Spleen (tissue), 11 donors: ENCODE measurements around the gene DLGAP5. TPM values are rescaled to one million over a fixed set of nuclear protein-coding genes. Genes with fewer than 3 reads are reported as not detected.

ENCODE experiments used
- DNase-seq: peaks from one replicate; pipeline ENCODE4 v3.0.0-alpha.2; 2020
- H3K27ac ChIP-seq, 8 donors: fragments of 200-600 bp; sonication (generic) in 7 of 8; 1 replicate in 4 of 8; 2 replicates in 4 of 8; pipeline versions ENCODE4 v1.5.0 to v1.8.0; 2016 to 2021; ENCODE audit warnings: inconsistent platforms in 4 of 8, mild to moderate bottlenecking in 4 of 8, moderate library complexity in 1 of 8
- H3K27me3 ChIP-seq, 7 donors: fragments of 200-600 bp; sonication (generic) in 6 of 7; replicated peaks in 1 of 7; 1 replicate in 4 of 7; 2 replicates in 3 of 7; pipeline versions ENCODE4 v1.5.0 to v1.8.0; 2016 to 2021; ENCODE audit warnings: inconsistent platforms in 3 of 7, mild to moderate bottlenecking in 1 of 7
- H3K36me3 ChIP-seq, 6 donors: fragments of 200-600 bp; sonication (generic) in 5 of 6; 1 replicate in 4 of 6; 2 replicates in 2 of 6; pipeline versions ENCODE4 v1.5.0 to v1.8.0; 2016 to 2021; ENCODE audit warnings: inconsistent platforms in 2 of 6
- H3K4me1 ChIP-seq, 6 donors: fragments of 200-600 bp; sonication (generic) in 5 of 6; 1 replicate in 3 of 6; 2 replicates in 3 of 6; pipeline versions ENCODE4 v1.5.0 to v1.8.0; 2016 to 2021; ENCODE audit warnings: inconsistent platforms in 3 of 6
- H3K4me3 ChIP-seq, 8 donors: fragments of 200-600 bp; sonication (generic) in 7 of 8; 1 replicate in 4 of 8; 2 replicates in 4 of 8; pipeline versions ENCODE4 v1.5.0 to v1.8.0; 2016 to 2021; ENCODE audit warnings: inconsistent platforms in 4 of 8, mild to moderate bottlenecking in 4 of 8, moderate library complexity in 2 of 8
- H3K9me3 ChIP-seq, 8 donors: fragments of 200-600 bp; sonication (generic) in 7 of 8; 1 replicate in 4 of 8; 2 replicates in 4 of 8; pipeline versions ENCODE4 v1.5.0 to v1.8.0; 2016 to 2021; ENCODE audit warnings: inconsistent platforms in 4 of 8
- CTCF ChIP-seq, 11 experiments: fragments of 200-600 bp in 7 of 11; fragments of 450-650 bp in 4 of 11; sonication (generic) in 4 of 11; IDR thresholded peaks in 8 of 11; conservative IDR thresholded peaks in 3 of 11; 1 replicate in 7 of 11; 2 replicates in 4 of 11; pipeline versions ENCODE4 v1.4.0 to v1.8.0; 2016 to 2021; ENCODE audit warnings: antibody characterized with exemption in 11 of 11, inconsistent platforms in 4 of 11, mild to moderate bottlenecking in 1 of 11
- POLR2A ChIP-seq, 3 donors: fragments of 450-650 bp; IDR thresholded peaks; one replicate each; pipeline ENCODE4 v1.5.1; 2017; ENCODE audit warnings: antibody characterized with exemption in 3 of 3, mild to moderate bottlenecking in 1 of 3
- POLR2AphosphoS5 ChIP-seq, 3 donors: sonication (generic); formaldehyde crosslinking; IDR thresholded peaks; one replicate each; pipeline ENCODE4 v1.5.1; 2017; ENCODE audit warnings: antibody characterized with exemption in 3 of 3
- WGBS, 5 donors: extraction: QIAGEN DNeasy Blood & Tissue Kit in 3 of 5; methylation state at CpG; one replicate each; pipeline versions ENCODE4 v1.1.5 to v1.1.7; 2013 to 2018; 5-methylcytosine and 5-hydroxymethylcytosine counted together
- intact Hi-C: fragments of 100-400 bp; cut with DNase I; formaldehyde crosslinking; loops from one replicate; pipeline ENCODE4 v1.15.0; 2023; ENCODE audit warnings: low total_unique reads
- polyA plus RNA-seq, 3 donors: library from polyadenylated mRNA; stranded (reverse); fragments of 200-250 nt; gene quantifications; one replicate each; pipeline ENCODE4 v1.2.1, GENCODE V29; 2013
- total RNA-seq, 7 donors: library from RNA; depleted of rRNA in 3 of 7; stranded (reverse); fragments of >200 nt in 3 of 7; fragmentation: NEBNext Ultra II Directional in 4 of 7; extraction: Animal tissue kit (Norgen Biotek cat#: 25700) in 4 of 7; gene quantifications; one replicate each; pipeline versions ENCODE4 v1.1.0 to v1.2.1, GENCODE V29; 2016 to 2021
- donor health status: healthy with polysubstance abuse.
- donor health status: DM: no; HTN: no; CAD: no; lungs with moderate emphysema.
- donor health status: DM: no; HTN: no; CAD: no.
- donor health status: Bipolar disorder and iron deficiency.
- donor health status: healthy.
- donor health status: DM: no; HTN: no; CAD: no.
- donor health status: DM: yes; HTN: yes; CAD: no.

The DLGAP5 gene
- total and polyA plus RNA-seq, 10 donors = 0.50 to 8.1 (median 2.9) TPM

GRCh38 chr14:55188686-55189295 is 2.6 kb downstream of the DLGAP5 start:
- intact Hi-C loops = no loop called here
- H3K4me1 ChIP-seq = peaks cover 3 to 33% (median 10%) of the 10 kb centered on the region in 6 donors
- DNase-seq = no peak
- H3K4me3 ChIP-seq = no peak overlapping the region
- no peak overlapping the region for H3K27ac ChIP-seq
- peaks cover 0 to 4% (median 0%) of the 10 kb centered on the region in 6 donors for H3K36me3 ChIP-seq
- no peaks in the 10 kb centered on the region for H3K9me3 ChIP-seq
- H3K27me3 ChIP-seq = no peaks in the 10 kb centered on the region
- WGBS, 5 donors = 53 to 74% (median 64%) methylated on average over 4 of the region's 4 CpGs
- no peak for TF ChIP-seq CTCF (IDR thresholded peaks at IDR 0.05 in 8 of 11, conservative IDR thresholded peaks at IDR 0.05 in 3 of 11)
- TF ChIP-seq POLR2AphosphoS5 (IDR thresholded peaks at IDR 0.05) = no peak
- TF ChIP-seq POLR2A (IDR thresholded peaks at IDR 0.05) = no peak

- Histone ChIP-seq H3K27ac (peak overlapping the region in 2 of 8 donors; percentile 4 to 17), H3K4me3 (no peak overlapping the region), H3K36me3 (peaks cover 0 to 66% (median 0%) of the 10 kb centered on the region in 6 donors), H3K4me1 (no peaks in the 10 kb centered on the region), H3K27me3 (no peaks in the 10 kb centered on the region), H3K9me3 (no peaks in the 10 kb centered on the region)
- intact Hi-C loops = no loop called here
- DNase-seq = no peak
- TF ChIP-seq CTCF (IDR thresholded peaks at IDR 0.05 in 8 of 11, conservative IDR thresholded peaks at IDR 0.05 in 3 of 11) (no peak), POLR2AphosphoS5 (IDR thresholded peaks at IDR 0.05) (no peak), POLR2A (IDR thresholded peaks at IDR 0.05) (no peak)
- 24 to 35% (median 32%) methylated on average over 4 of the region's 4 CpGs for WGBS, 5 donors
Observed at GRCh38 chr14:55180434-55180833, 11.0 kb downstream of the DLGAP5 start.

- H3K4me3 ChIP-seq = no peak overlapping the region
- intact Hi-C loops = no loop called here
- TF ChIP-seq POLR2A (IDR thresholded peaks at IDR 0.05) (no peak), CTCF (IDR thresholded peaks at IDR 0.05 in 8 of 11, conservative IDR thresholded peaks at IDR 0.05 in 3 of 11) (no peak), POLR2AphosphoS5 (IDR thresholded peaks at IDR 0.05) (no peak)
- H3K36me3 ChIP-seq = peaks cover 0 to 66% (median 0%) of the 10 kb centered on the region in 6 donors
- 76 to 90% (median 79%) methylated on average over 2 of the region's 2 CpGs for WGBS, 5 donors
- no peaks in the 10 kb centered on the region for H3K4me1 ChIP-seq
- peak overlapping the region in 1 of 8 donors; percentile 17 for H3K27ac ChIP-seq
- DNase-seq = no peak
- no peaks in the 10 kb centered on the region for H3K27me3 ChIP-seq
- no peaks in the 10 kb centered on the region for H3K9me3 ChIP-seq
Observed at GRCh38 chr14:55180006-55180405, 11.4 kb downstream of the DLGAP5 start.

GRCh38 chr14:55170526-55170925 is 20.9 kb downstream of the DLGAP5 start:
- intact Hi-C loops = no loop called here
- no peaks in the 10 kb centered on the region for H3K27me3 ChIP-seq
- no peak overlapping the region for H3K4me3 ChIP-seq
- 78 to 86% (median 80%) methylated on average over 2 of the region's 2 CpGs for WGBS, 5 donors
- H3K4me1 ChIP-seq = no peaks in the 10 kb centered on the region
- no peak overlapping the region for H3K27ac ChIP-seq
- DNase-seq = no peak
- no peaks in the 10 kb centered on the region for H3K9me3 ChIP-seq
- H3K36me3 ChIP-seq = peaks cover 0 to 60% (median 0%) of the 10 kb centered on the region in 6 donors
- TF ChIP-seq POLR2A (IDR thresholded peaks at IDR 0.05) = no peak
